H54 (cell line): ENCODE results near the gene CFAP47.

Source experiments
- DNase-seq: peaks from one replicate; pipeline ENCODE4 v3.0.0; 2011; ENCODE audit warnings: low spot score, mixed read lengths; ENCODE audit not compliant: insufficient read length
- FAIRE-seq: peaks from 3 replicates; lab custom pipeline; 2011; peaks lifted over from hg19 to GRCh38; lab: Jason Lieb, UNC
- POLR2A ChIP-seq: IDR thresholded peaks from 2 replicates; pipeline ENCODE4 v1.6.1; 2011; ENCODE audit warnings: low read depth, mild to moderate bottlenecking, low read length

Gene CFAP47

GRCh38 chrX:36357855-36358254 lies 438.3 kb downstream of the CFAP47 start:
- TF ChIP-seq POLR2A = no peak
- FAIRE-seq (no peak), DNase-seq (no peak)

GRCh38 chrX:36364262-36364661 lies 444.7 kb downstream of the CFAP47 start:
- no peak for DNase-seq
- no peak for FAIRE-seq
- TF ChIP-seq POLR2A = no peak

GRCh38 chrX:36383495-36383894 lies 464.0 kb downstream of the CFAP47 start:
- FAIRE-seq (no peak), DNase-seq (no peak)
- TF ChIP-seq POLR2A = no peak

GRCh38 chrX:36388901-36389300 lies 469.4 kb downstream of the CFAP47 start:
- FAIRE-seq = no peak

GRCh38 chrX:36401774-36402173 lies 482.2 kb downstream of the CFAP47 start:
- DNase-seq (no peak), FAIRE-seq (no peak)
- TF ChIP-seq POLR2A = no peak

More at GRCh38 chrX:36388901-36389300, 469.4 kb downstream of the CFAP47 start:
- no peak for TF ChIP-seq POLR2A
- DNase-seq = no peak

- DNase-seq = no peak
- no peak for FAIRE-seq
- TF ChIP-seq POLR2A = no peak
Measured at GRCh38 chrX:36407836-36408235, 488.3 kb downstream of the CFAP47 start.

- DNase-seq (no peak), FAIRE-seq (no peak)
- TF ChIP-seq POLR2A = no peak
Measured at GRCh38 chrX:36414056-36414455, 494.5 kb downstream of the CFAP47 start.

- DNase-seq = no peak
- no peak for FAIRE-seq
- TF ChIP-seq POLR2A = no peak
Measured at GRCh38 chrX:36422368-36422767, 502.8 kb downstream of the CFAP47 start.

GRCh38 chrX:36431819-36432218 lies 512.3 kb downstream of the CFAP47 start:
- DNase-seq = no peak
- TF ChIP-seq POLR2A = no peak
- no peak for FAIRE-seq

- no peak for FAIRE-seq
- no peak for DNase-seq
- no peak for TF ChIP-seq POLR2A
Measured at GRCh38 chrX:36434522-36434921, 515.0 kb downstream of the CFAP47 start.
